Measurements from ENCODE around the gene PRPH2. TPM values are rescaled to one million over a fixed set of nuclear protein-coding genes. Genes with fewer than 3 reads are reported as not detected.

Gene PRPH2
- total and polyA plus RNA-seq, 2 donors (not counting 1 experiment from before 2014, with no cell fraction given) = 0.03 to 0.15 TPM

DNA sequence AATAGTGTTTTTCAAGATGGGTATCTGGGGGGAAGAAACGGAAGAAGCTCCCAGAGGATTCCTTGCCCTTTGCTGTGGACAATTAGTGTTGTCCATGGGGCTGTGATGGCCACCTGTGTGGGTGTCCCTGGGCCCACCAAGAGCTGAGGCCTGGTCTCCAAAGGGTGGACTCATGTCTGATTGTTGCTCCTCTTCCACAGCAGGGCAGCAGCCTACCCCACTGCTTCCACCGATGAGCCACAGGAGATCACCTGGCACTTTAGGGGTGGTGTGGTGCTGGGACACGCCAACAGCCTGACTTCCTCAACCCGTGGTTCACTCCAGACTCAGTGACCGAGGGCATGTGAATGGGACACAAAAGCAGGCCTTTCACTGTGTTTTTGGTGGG, 25.1 kb downstream of the PRPH2 start:
- peaks cover 4 to 17% of the 10 kb centered on the region in 2 experiments for H3K36me3 ChIP-seq (replicated peaks in 1 of 2; ENCODE audit: control extremely low read depth in 1 of 2, control insufficient read depth in 1 of 2, extremely low read depth in 1 of 2, insufficient read depth in 2 of 2, low read length in 1 of 2)
- ATAC-seq (ENCODE audit: low read depth) (no peak), DNase-seq (no peak)
- H4K20me1 ChIP-seq (ENCODE audit: control insufficient read depth, insufficient read depth, low read length, poor library complexity, severe bottlenecking) = no peaks in the 10 kb centered on the region
- no peak overlapping the region for H3K27ac ChIP-seq (ENCODE audit: low read length in 2 of 2)
- intact Hi-C loops (cut with micrococcal nuclease) = no loop called here
- no peaks in the 10 kb centered on the region for H3K9me3 Mint-ChIP-seq (ENCODE audit: insufficient read depth)
- H3K9me3 ChIP-seq (ENCODE audit: control extremely low read depth in 1 of 3, control insufficient read depth in 2 of 3, insufficient read depth in 1 of 3, low read length in 2 of 3) = no peaks in the 10 kb centered on the region
- no peak overlapping the region for H3K4me3 ChIP-seq (ENCODE audit: control extremely low read depth in 1 of 5, extremely low read depth in 1 of 5, insufficient read depth in 1 of 5, low read depth in 2 of 5, low read length in 4 of 5)
- no peak overlapping the region for H3K4me3 Mint-ChIP-seq
- H2AFZ ChIP-seq (ENCODE audit: insufficient read depth, low read depth, low read length, poor library complexity, severe bottlenecking) = no peak overlapping the region
- ChIA-PET CTCF (interaction anchor here (1.5 kb wide), 1 partner anchor 29 kb away, joined by 4 read pairs; no protein-coding TSS in a partner anchor), POLR2A (no interaction called here)
- H3K79me2 ChIP-seq (ENCODE audit: control insufficient read depth, insufficient read depth, low read length) = no peaks in the 10 kb centered on the region
- no peaks in the 10 kb centered on the region for H3K27me3 Mint-ChIP-seq
- peaks cover 6 to 8% of the 10 kb centered on the region in 2 donors for H3K4me1 ChIP-seq (ENCODE audit: control insufficient read depth in 2 of 2, insufficient read depth in 2 of 2, low read length in 2 of 2)
- 90% methylated on average over 1 of the region's 5 CpGs for WGBS (ENCODE audit: insufficient coverage)
- TF ChIP-seq, protein P1, sequence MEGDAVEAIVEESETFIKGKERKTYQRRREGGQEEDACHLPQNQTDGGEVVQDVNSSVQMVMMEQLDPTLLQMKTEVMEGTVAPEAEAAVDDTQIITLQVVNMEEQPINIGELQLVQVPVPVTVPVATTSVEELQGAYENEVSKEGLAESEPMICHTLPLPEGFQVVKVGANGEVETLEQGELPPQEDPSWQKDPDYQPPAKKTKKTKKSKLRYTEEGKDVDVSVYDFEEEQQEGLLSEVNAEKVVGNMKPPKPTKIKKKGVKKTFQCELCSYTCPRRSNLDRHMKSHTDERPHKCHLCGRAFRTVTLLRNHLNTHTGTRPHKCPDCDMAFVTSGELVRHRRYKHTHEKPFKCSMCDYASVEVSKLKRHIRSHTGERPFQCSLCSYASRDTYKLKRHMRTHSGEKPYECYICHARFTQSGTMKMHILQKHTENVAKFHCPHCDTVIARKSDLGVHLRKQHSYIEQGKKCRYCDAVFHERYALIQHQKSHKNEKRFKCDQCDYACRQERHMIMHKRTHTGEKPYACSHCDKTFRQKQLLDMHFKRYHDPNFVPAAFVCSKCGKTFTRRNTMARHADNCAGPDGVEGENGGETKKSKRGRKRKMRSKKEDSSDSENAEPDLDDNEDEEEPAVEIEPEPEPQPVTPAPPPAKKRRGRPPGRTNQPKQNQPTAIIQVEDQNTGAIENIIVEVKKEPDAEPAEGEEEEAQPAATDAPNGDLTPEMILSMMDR (IDR thresholded peaks at IDR 0.05) = no peak
- no peak for TF ChIP-seq EZH2 (IDR thresholded peaks at IDR 0.05; ENCODE audit: borderline replicate concordance, insufficient read depth, low read depth, low read length, poor library complexity, severe bottlenecking)
- H3K4me1 Mint-ChIP-seq = peaks cover 10% of the 10 kb centered on the region
- H3K4me2 ChIP-seq (replicated peaks; ENCODE audit: low read depth, low read length, poor library complexity, severe bottlenecking) = no peak overlapping the region
- H3K27me3 ChIP-seq (replicated peaks in 1 of 4; ENCODE audit: control extremely low read depth in 1 of 4, control insufficient read depth in 3 of 4, insufficient read depth in 4 of 4, low read length in 3 of 4) = no peaks in the 10 kb centered on the region
- no peak overlapping the region for H3K9ac ChIP-seq (ENCODE audit: low read length)
- H3K27ac Mint-ChIP-seq = no peak overlapping the region

DNA sequence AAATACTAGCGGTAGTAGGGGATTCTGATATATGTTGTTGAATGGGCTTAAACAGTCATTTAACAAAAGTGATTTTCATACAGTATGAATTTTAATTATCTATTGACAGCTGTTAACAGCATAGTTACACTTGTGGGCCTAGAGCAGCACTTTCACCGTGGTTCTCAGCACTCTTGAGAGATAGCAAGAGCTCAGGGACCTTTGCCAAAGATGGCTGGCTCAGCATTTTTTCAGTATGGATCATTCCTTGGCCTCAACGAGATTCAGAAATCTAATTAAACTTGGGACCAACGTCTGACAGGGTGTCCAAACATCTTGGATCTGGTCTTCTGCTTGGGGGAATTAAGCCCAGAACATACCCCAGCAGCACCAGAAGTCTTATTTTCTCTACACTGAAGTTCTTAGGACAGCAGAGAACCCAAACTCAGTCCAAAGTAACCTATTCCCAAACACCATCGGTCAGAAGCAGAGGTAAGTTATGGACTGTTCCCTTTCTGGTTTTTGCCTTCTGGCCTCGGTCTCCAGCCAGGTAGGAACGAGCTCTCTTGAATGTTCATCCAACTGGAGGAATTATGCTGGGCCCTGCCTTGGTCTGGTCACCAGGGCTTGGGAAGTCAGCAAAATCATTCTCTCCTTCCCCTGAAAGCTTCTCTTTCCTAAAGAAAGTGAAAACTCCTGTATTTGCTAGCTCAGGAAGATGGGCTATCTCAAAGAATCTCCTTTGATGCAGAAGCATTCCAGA, 25.7 kb downstream of the PRPH2 start:
- H3K4me1 Mint-ChIP-seq = peaks cover 10% of the 10 kb centered on the region
- Histone ChIP-seq H3K9me3 (ENCODE audit: control extremely low read depth in 1 of 3, control insufficient read depth in 2 of 3, insufficient read depth in 1 of 3, low read length in 2 of 3) (no peaks in the 10 kb centered on the region), H3K4me2 (replicated peaks; ENCODE audit: low read depth, low read length, poor library complexity, severe bottlenecking) (no peak overlapping the region), H3K36me3 (replicated peaks in 1 of 2; ENCODE audit: control extremely low read depth in 1 of 2, control insufficient read depth in 1 of 2, extremely low read depth in 1 of 2, insufficient read depth in 2 of 2, low read length in 1 of 2) (peaks cover 4 to 23% of the 10 kb centered on the region in 2 experiments), H4K20me1 (ENCODE audit: control insufficient read depth, insufficient read depth, low read length, poor library complexity, severe bottlenecking) (no peaks in the 10 kb centered on the region), H3K9ac (ENCODE audit: low read length) (no peak overlapping the region), H3K27me3 (replicated peaks in 1 of 4; ENCODE audit: control extremely low read depth in 1 of 4, control insufficient read depth in 3 of 4, insufficient read depth in 4 of 4, low read length in 3 of 4) (no peaks in the 10 kb centered on the region), H2AFZ (ENCODE audit: insufficient read depth, low read depth, low read length, poor library complexity, severe bottlenecking) (no peak overlapping the region), H3K79me2 (ENCODE audit: control insufficient read depth, insufficient read depth, low read length) (no peaks in the 10 kb centered on the region), H3K27ac (ENCODE audit: low read length in 2 of 2) (no peak overlapping the region), H3K4me1 (ENCODE audit: control insufficient read depth in 2 of 2, insufficient read depth in 2 of 2, low read length in 2 of 2) (peaks cover 6 to 8% of the 10 kb centered on the region in 2 donors), H3K4me3 (ENCODE audit: control extremely low read depth in 1 of 5, extremely low read depth in 1 of 5, insufficient read depth in 1 of 5, low read depth in 2 of 5, low read length in 4 of 5) (no peak overlapping the region)
- intact Hi-C loops (cut with micrococcal nuclease) = no loop called here
- DNase-seq = no peak
- ChIA-PET POLR2A (no interaction called here), CTCF (interaction anchor here (1.5 kb wide), 1 partner anchor 30 kb away, joined by 4 read pairs; no protein-coding TSS in a partner anchor)
- no peaks in the 10 kb centered on the region for H3K27me3 Mint-ChIP-seq
- ATAC-seq (ENCODE audit: low read depth) = no peak
- H3K4me3 Mint-ChIP-seq = no peak overlapping the region
- TF ChIP-seq, protein P1 (IDR thresholded peaks at IDR 0.05) = no peak
- no peak for TF ChIP-seq EZH2 (IDR thresholded peaks at IDR 0.05; ENCODE audit: borderline replicate concordance, insufficient read depth, low read depth, low read length, poor library complexity, severe bottlenecking)
- H3K27ac Mint-ChIP-seq = no peak overlapping the region
- H3K9me3 Mint-ChIP-seq (ENCODE audit: insufficient read depth) = no peaks in the 10 kb centered on the region
- WGBS (ENCODE audit: insufficient coverage) = 81% methylated on average over 6 of the region's 7 CpGs

Measured in B cell (primary cell).